Pancreas (tissue), 10 donors: ENCODE results near the gene DENND4B. TPM values are rescaled to one million over a fixed set of nuclear protein-coding genes. Genes with fewer than 3 reads are reported as not detected.

Experiments used
- ATAC-seq, 4 donors: fragments of 200-7000 bp; cut with Tn5 transposase; one replicate each; pipeline versions ENCODE4 v1.8.0 to v1.9.1; 2020; ENCODE audit warnings: mild to moderate bottlenecking in 4 of 4, moderate library complexity in 4 of 4
- DNase-seq, 6 donors: peaks; one replicate each; pipeline ENCODE4 v3.0.0-alpha.2; 2020
- FAIRE-seq: peaks from 2 replicates; lab custom pipeline; 2012; peaks lifted over from hg19 to GRCh38; lab: Jason Lieb, UNC
- H3K27ac ChIP-seq, 4 donors: fragments of 200-600 bp; sonication (generic); 1 replicate in 3 of 4; 2 replicates in 1 of 4; pipeline versions ENCODE4 v1.5.0 to v1.8.0; 2020
- H3K27me3 ChIP-seq, 4 donors: fragments of 200-600 bp; one replicate each; pipeline ENCODE4 v1.8.0; 2021
- H3K36me3 ChIP-seq, 3 donors: fragments of 200-600 bp; sonication (generic) in 1 of 3; one replicate each; pipeline versions ENCODE4 v1.5.0 to v1.8.0; 2020 to 2021
- H3K4me1 ChIP-seq, 3 donors: fragments of 200-600 bp; one replicate each; pipeline ENCODE4 v1.8.0; 2021
- H3K4me3 ChIP-seq, 4 donors: fragments of 200-600 bp; sonication (generic) in 2 of 4; one replicate each; pipeline versions ENCODE4 v1.5.0 to v1.8.0; 2020 to 2021
- H3K9me3 ChIP-seq, 4 donors: fragments of 200-600 bp; one replicate each; pipeline ENCODE4 v1.8.0; 2021
- CTCF ChIP-seq, 4 donors: fragments of 200-600 bp; sonication (generic) in 3 of 4; IDR thresholded peaks; one replicate each; pipeline versions ENCODE4 v1.5.0 to v1.8.0; 2021; ENCODE audit warnings: antibody characterized with exemption in 4 of 4
- WGBS, 2 donors: extraction: QIAGEN DNeasy Blood & Tissue Kit; methylation state at CpG; one replicate each; pipeline ENCODE4 v1.1.7; 2013; 5-methylcytosine and 5-hydroxymethylcytosine counted together
- intact Hi-C, 3 donors: fragments of 100-400 bp; cut with DNase I; formaldehyde crosslinking; loops; one replicate each; pipeline versions ENCODE4 v1.11.1 to v1.14.2; 2022
- polyA plus RNA-seq, 2 donors: library from polyadenylated mRNA; stranded (reverse); fragments of 200-250 nt; gene quantifications; one replicate each; pipeline ENCODE4 v1.2.3, GENCODE V29; 2013
- total RNA-seq, 6 donors: library from RNA; stranded (reverse); fragmentation: NEBNext Ultra II Directional in 4 of 6; extraction: Animal tissue kit (Norgen Biotek cat#: 25700) in 4 of 6; gene quantifications; one replicate each; pipeline versions ENCODE4 v1.2.1 to v1.2.4, GENCODE V29; 2021 to 2023
- donor health status: healthy with polysubstance abuse.
- donor health status: DM: no; HTN: no; CAD: no; lungs with moderate emphysema.
- donor health status: DM: no; HTN: no; CAD: no.
- donor health status: control.
- donor health status: control.
- donor health status: Bipolar disorder and iron deficiency.
- donor health status: DM: yes; HTN: yes; CAD: no.
- donor health status: DM: no; HTN: no; CAD: no.
- donor health status: DM: no; HTN: no; CAD: no.
- donor health status: DM: yes; HTN: yes; CAD: no.

DENND4B gene
- total and polyA plus RNA-seq, 8 donors = 17.8 to 57.0 (median 23.9) TPM

- peaks cover 0 to 7% (median 0%) of the 10 kb centered on the region in 3 donors for H3K36me3 ChIP-seq
- FAIRE-seq = peak; percentile 47
- WGBS, 2 donors = 1% methylated on average over 74 of the region's 75 CpGs
- H3K4me3 ChIP-seq = peak within 1 kb of the TSS; percentile 67 to 91 (median 78)
- no peaks in the 10 kb centered on the region for H3K27me3 ChIP-seq
- H3K9me3 ChIP-seq = no peaks in the 10 kb centered on the region
- TF ChIP-seq CTCF (IDR thresholded peaks at IDR 0.05) = no peak
- peaks cover 7 to 27% (median 10%) of the 10 kb centered on the region in 3 donors for H3K4me1 ChIP-seq
- peak within 1 kb of the TSS; percentile 63 to 91 (median 73) for H3K27ac ChIP-seq
- intact Hi-C loops = no loop called here
- peak; percentile 95 to 99 (median 98) for DNase-seq
- peak; percentile 85 to 90 (median 88) for ATAC-seq
Measured at GRCh38 chr1:153958111-153958960, 11.8 kb upstream of the DENND4B start, which contains the start of gene CRTC2. CRTC2 (minus strand) TSS chr1:153958612; CDS start chr1:153958497, 115 bp downstream.

GRCh38 chr1:153957744-153958110, 11.2 kb upstream of the DENND4B start:
- peak in 3 of 4 donors; percentile 0 to 5 (median 3) for ATAC-seq
- intact Hi-C loops = no loop called here
- Histone ChIP-seq H3K4me1 (peaks cover 7 to 27% (median 10%) of the 10 kb centered on the region in 3 donors), H3K4me3 (peak overlapping the region; percentile 67 to 91 (median 78)), H3K36me3 (peaks cover 0 to 7% (median 0%) of the 10 kb centered on the region in 3 donors), H3K27ac (peak overlapping the region in 3 of 4 donors; percentile 67 to 91 (median 79)), H3K9me3 (no peaks in the 10 kb centered on the region), H3K27me3 (no peaks in the 10 kb centered on the region)
- no peak for DNase-seq
- no peak for FAIRE-seq
- no peak for TF ChIP-seq CTCF (IDR thresholded peaks at IDR 0.05)
- 0% methylated on average over 12 to 13 of the region's 13 CpGs for WGBS, 2 donors

GRCh38 chr1:153956997-153957715, 10.6 kb upstream of the DENND4B start:
- ATAC-seq (no peak), DNase-seq (peak in 1 of 6 donors; percentile 9), FAIRE-seq (no peak)
- peak overlapping the region; percentile 67 to 91 (median 78) for H3K4me3 ChIP-seq
- H3K4me1 ChIP-seq = peaks cover 5 to 22% (median 5%) of the 10 kb centered on the region in 3 donors
- no peak for TF ChIP-seq CTCF (IDR thresholded peaks at IDR 0.05)
- WGBS, 2 donors = 29 to 34% methylated on average over 6 of the region's 6 CpGs
- no peaks in the 10 kb centered on the region for H3K27me3 ChIP-seq
- intact Hi-C loops = no loop called here
- H3K36me3 ChIP-seq = peaks cover 0 to 13% (median 4%) of the 10 kb centered on the region in 3 donors
- H3K27ac ChIP-seq = peak overlapping the region in 2 of 4 donors; percentile 67 to 91
- H3K9me3 ChIP-seq = no peaks in the 10 kb centered on the region

- ATAC-seq = no peak
- H3K4me3 ChIP-seq = no peak overlapping the region
- DNase-seq = peak in 1 of 6 donors; percentile 55
- H3K27me3 ChIP-seq = no peaks in the 10 kb centered on the region
- H3K4me1 ChIP-seq = peaks cover 0 to 13% (median 4%) of the 10 kb centered on the region in 3 donors
- no peak for TF ChIP-seq CTCF (IDR thresholded peaks at IDR 0.05)
- 90 to 95% methylated on average over 10 of the region's 10 CpGs for WGBS, 2 donors
- H3K27ac ChIP-seq = no peak overlapping the region
- H3K36me3 ChIP-seq = peaks cover 0 to 28% (median 6%) of the 10 kb centered on the region in 3 donors
- intact Hi-C loops = no loop called here
- no peak for FAIRE-seq
- H3K9me3 ChIP-seq = no peaks in the 10 kb centered on the region
Measured at GRCh38 chr1:153954826-153955225, 8.3 kb upstream of the DENND4B start.
